ENCODE measurements around the gene ZNRF2.
"Not testable (repeated sequence)": the region's sequence is repeated elsewhere in the genome, so short reads cannot be mapped to it uniquely, and the experiment has no call there.

The ZNRF2 gene

DNA sequence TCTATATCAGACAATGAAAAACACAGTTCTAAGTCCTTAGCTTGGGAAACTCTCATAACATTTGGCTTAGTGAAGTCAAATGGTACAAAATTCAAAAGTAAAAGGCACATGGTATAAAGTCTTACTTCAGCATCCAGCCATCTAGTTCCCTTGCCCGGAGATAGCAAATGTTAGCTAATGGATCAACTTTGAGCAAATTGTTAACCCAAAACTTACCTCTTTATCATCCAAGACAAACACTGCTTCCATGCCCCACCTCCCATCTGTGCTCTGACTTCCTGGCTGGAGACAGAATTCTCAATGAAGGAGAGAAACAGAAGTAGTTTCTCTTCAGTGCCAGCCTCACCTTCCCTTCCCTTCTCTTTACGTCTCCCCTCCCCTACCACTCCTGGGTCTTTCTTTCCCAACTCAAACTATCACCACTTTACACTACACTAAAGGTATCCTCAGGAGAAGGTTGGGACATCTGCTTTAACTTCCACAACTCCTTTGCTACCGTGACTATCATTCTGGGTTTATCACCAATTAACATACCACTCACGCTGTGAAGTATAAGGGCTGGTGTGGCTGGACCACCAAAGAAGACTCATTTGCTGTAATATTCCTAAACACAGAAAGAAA is 21.2 kb upstream of the ZNRF2 start:
- no peak for DNase-seq (ENCODE audit: low read depth in 2 of 2)

DNA sequence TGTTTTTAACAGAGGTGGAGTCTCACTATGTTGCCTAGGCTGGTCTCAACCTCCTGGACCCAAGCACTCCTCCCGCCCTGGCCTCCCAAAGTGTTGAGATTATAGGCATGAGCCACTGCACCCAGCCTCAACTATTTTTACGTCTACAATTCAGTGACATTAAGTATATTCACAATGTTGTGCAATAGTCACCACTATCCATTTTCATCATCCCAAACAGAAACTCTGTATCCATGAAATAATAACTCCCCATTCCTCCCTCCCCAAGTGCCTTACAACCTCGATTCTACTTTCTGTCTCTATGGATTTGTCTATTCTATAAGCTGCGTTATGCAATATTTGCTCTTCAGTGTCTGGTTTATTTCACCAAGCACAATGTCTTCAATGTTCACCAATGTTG is 20.3 kb upstream of the ZNRF2 start:
- no peak for DNase-seq (ENCODE audit: low read depth in 2 of 2)

- not testable (repeated sequence) for DNase-seq (ENCODE audit: low read depth in 2 of 2)
Measured at GRCh38 chr7:30265189-30265588, 19.2 kb upstream of the ZNRF2 start.

DNA sequence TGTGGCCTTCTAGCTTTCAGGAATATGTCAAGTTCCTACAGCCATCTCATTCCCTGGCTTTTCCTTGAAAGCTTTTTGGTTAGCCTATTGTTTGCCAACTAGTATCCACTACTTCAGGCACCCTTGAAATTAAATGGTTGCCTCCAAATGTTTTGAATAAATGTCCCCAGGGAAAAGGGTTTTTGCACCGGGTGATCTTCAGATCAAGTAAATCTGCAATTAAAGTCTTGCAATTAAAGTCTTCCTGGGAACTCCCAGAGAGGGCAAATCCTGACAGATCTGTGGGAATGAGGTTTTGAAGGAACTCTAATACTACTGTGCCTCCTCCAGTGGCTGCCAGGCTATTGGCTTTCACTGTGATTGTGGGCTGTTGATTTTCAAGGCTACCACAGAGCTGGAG is 17.7 kb upstream of the ZNRF2 start:
- no peak for DNase-seq (ENCODE audit: low read depth in 2 of 2)

GRCh38 chr7:30268586-30268985 is 15.8 kb upstream of the ZNRF2 start:
- no peak for DNase-seq (ENCODE audit: low read depth in 2 of 2)

- DNase-seq (ENCODE audit: low read depth in 2 of 2) = no peak
Measured at GRCh38 chr7:30269490-30269889, 14.9 kb upstream of the ZNRF2 start.

GRCh38 chr7:30270921-30271320 is 13.5 kb upstream of the ZNRF2 start:
- no peak for DNase-seq (ENCODE audit: low read depth in 2 of 2)

DNA sequence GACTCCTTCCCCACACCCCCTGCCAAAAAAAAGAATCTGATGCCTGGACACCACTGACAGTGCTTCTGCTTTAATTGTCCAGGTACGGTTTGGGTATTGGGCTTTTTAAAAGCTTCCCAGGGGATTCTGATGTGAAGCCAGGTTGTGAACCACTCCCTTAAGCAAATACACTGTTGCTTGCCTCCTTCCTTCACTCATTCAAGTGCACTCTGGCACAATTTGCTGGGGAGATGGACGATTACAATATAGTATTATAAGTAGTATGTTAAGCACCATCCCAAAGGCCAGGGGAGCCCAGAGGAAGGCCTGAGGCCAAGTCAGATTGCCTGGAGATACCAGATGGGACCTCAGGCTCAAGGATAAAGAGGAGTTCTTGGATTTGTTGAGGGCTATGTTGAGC is 12.3 kb upstream of the ZNRF2 start:
- no peak for DNase-seq (ENCODE audit: low read depth in 2 of 2)

DNA sequence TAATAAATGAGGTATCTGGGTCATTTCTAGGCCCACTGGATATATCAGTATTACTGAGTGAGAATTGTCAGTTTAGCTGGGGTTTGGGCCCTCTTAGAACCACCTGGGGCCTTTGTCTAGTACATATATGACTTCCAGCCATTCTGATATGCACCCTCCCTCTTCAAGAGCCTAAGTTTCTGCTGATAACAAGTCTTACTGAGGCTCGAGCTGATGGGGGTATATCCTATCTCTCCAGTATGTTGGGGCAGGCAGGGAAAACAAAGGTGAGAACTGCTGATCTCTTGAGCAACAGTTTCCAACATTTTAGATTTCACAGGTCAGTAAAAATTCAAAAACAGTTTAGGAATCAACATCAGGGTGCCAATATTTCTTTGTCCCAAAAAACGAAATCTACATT is 10.8 kb upstream of the ZNRF2 start:
- DNase-seq (ENCODE audit: low read depth in 2 of 2) = no peak

DNA sequence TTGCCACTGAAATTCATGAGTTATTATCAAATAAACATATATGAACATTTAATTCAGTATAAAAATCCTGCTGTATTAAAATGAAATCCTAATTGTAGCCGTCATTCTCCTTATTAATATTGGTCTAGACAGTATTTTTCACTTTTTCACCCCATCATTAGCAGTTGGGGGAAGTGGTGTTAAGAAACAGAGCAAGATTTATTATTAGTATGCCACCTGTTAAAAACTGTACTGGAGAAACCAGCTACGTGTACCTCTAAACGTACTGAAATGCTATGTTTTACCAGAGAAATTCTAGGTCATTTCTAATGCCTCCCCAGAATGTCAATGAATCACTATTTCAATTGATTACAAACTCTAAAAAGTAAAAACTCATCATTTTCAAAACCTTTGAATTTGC is 9.8 kb upstream of the ZNRF2 start:
- no peak for DNase-seq (ENCODE audit: low read depth in 2 of 2)

- DNase-seq (ENCODE audit: low read depth in 2 of 2) = no peak
Measured at GRCh38 chr7:30276203-30276900, 8.0 kb upstream of the ZNRF2 start.

- no peak for DNase-seq (ENCODE audit: low read depth in 2 of 2)
Measured at GRCh38 chr7:30278376-30278775, 6.0 kb upstream of the ZNRF2 start.

GRCh38 chr7:30278849-30279652 is 5.3 kb upstream of the ZNRF2 start:
- no peak for DNase-seq (ENCODE audit: low read depth in 2 of 2)

- DNase-seq (ENCODE audit: low read depth in 2 of 2) = no peak
Measured at GRCh38 chr7:30279653-30279904, 4.8 kb upstream of the ZNRF2 start.

- no peak for DNase-seq (ENCODE audit: low read depth in 2 of 2)
Measured at GRCh38 chr7:30280631-30281030, 3.8 kb upstream of the ZNRF2 start.

GRCh38 chr7:30281263-30281662 is 3.1 kb upstream of the ZNRF2 start:
- DNase-seq (ENCODE audit: low read depth in 2 of 2) = no peak

DNA sequence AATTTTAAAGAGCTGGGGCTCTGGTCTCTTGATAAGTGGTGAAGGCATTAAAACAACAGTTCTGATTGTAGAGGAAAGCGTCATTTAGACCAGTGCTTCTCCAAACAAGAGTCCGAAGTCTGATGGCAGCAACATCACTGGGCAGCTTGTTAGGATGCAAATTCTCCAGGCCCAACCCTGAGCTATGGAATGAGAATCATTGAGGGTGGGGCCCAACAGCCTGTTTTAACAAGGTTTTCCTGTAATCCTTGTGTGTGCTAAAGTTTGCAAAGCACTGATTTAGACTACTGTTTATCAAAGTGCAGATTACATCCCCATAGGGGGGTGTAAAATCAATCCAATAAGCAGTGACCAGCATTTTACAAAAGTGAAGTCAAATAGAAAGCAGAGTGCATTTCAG is 2.6 kb upstream of the ZNRF2 start:
- DNase-seq (ENCODE audit: low read depth in 2 of 2) = no peak

GRCh38 chr7:30282735-30283134 is 1.7 kb upstream of the ZNRF2 start:
- no peak for DNase-seq (ENCODE audit: low read depth in 2 of 2)

DNA sequence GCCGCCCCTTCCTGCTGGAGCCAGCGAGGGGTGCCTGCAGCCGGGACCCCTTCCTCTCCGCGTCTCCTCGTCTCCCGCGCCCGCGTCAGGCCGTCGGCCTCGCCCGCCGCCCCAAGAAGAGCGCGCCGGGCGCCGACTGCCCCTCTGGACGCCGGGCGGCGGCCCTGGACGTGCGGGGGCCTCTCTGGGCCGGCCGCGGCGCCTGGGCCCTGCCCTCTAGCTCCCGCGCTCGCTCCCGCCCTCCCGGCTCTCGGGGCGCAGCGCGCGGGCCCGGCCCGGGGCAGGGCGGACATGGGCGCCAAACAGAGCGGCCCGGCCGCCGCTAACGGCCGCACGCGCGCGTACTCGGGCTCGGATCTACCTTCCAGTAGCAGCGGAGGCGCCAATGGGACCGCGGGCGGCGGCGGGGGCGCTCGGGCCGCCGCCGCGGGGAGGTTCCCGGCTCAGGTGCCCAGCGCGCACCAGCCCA is 704 bp downstream of the ZNRF2 start:
- peak in 1 of 2 donors; percentile 4 for DNase-seq (ENCODE audit: low read depth in 2 of 2)

DNA sequence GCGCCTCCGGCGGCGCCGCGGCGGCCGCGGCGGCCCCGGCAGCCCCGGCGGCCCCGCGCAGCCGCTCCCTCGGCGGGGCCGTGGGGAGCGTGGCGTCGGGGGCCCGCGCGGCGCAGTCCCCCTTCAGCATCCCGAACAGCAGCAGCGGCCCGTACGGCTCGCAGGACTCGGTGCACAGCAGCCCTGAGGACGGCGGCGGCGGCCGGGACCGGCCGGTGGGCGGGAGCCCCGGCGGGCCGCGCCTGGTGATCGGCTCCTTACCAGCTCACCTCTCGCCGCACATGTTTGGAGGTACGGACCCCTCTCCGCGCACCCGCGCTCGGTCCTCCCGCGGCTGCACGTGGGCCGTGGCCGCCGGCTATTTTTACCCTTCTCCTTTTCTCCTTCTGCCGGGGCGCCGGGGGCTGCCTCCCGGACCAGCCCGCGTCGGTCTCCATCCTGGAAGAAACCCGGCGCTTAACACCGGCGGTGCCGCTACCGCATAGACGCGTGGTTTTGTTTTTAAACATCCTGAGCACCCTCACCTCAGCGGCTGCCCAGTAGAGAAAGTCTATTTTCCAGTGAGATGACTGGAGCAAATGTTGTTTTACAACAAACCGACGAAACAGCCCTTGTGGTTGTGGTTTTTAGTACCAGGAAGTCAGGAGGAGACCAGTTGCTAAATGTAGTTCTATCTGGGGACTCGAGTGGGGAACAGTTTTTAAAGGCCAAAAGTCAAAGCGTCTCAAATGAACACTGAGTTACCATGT is 1.3 kb downstream of the ZNRF2 start:
- peak; percentile 40 to 48 for DNase-seq (ENCODE audit: low read depth in 2 of 2)

GRCh38 chr7:30286749-30287148 is 2.4 kb downstream of the ZNRF2 start:
- no peak for DNase-seq (ENCODE audit: low read depth in 2 of 2)

DNA sequence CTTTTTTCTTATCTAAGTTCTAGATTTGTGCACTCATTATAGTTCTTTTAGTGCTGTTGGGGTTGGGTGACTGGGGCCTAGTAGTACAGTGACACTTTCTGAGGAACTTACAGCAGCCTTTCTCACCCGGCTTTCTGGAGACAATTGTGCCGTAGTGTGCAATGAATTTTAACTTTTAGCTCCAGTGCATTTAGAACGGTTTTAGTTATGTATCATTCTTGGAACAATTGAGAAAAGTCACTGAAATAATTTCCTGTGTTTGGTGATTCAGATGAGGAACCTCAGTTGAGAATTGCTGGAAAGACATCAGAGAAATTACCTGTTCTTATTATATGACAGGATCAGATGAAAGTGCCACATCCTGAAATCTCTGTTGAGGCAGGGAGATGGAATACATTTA is 3.2 kb downstream of the ZNRF2 start:
- not testable (repeated sequence) for DNase-seq (ENCODE audit: low read depth in 2 of 2)
